Kidney (tissue), 14 donors: Measurements from ENCODE around the gene SPON1. TPM values are rescaled to one million over a fixed set of nuclear protein-coding genes. Genes with fewer than 3 reads are reported as not detected.

Experiments used
- DNase-seq, 5 donors: peaks; one replicate each; pipeline ENCODE4 v3.0.0-alpha.2; 2013 to 2020
- FAIRE-seq: peaks from 2 replicates; lab custom pipeline; 2012; peaks lifted over from hg19 to GRCh38; lab: Jason Lieb, UNC
- H3K27ac ChIP-seq, 2 donors: one replicate each; pipeline ENCODE4 v1.7.0; 2013; ENCODE audit warnings: low read depth in 2 of 2, low read length in 2 of 2, inconsistent platforms in 1 of 2
- H3K27me3 ChIP-seq: one replicate; pipeline ENCODE4 v1.7.1; 2013; ENCODE audit warnings: low read length, inconsistent platforms; ENCODE audit not compliant: control insufficient read depth, insufficient read depth
- H3K36me3 ChIP-seq, 3 donors: one replicate each; pipeline versions ENCODE4 v1.7.0 to v1.7.1; 2013; ENCODE audit warnings: low read length in 3 of 3, control low read depth in 1 of 3, inconsistent platforms in 1 of 3; ENCODE audit not compliant: insufficient read depth in 3 of 3, control insufficient read depth in 2 of 3
- H3K4me1 ChIP-seq, 3 donors: one replicate each; pipeline versions ENCODE4 v1.7.0 to v1.7.1; 2013; ENCODE audit warnings: low read length in 3 of 3, inconsistent platforms in 1 of 3, low read depth in 1 of 3; ENCODE audit not compliant: control insufficient read depth in 2 of 3, insufficient read depth in 2 of 3
- H3K4me3 ChIP-seq, 3 donors: one replicate each; pipeline versions ENCODE4 v1.7.0 to v1.8.1; 2013; ENCODE audit warnings: low read length in 3 of 3, control low read depth in 1 of 3, inconsistent platforms in 1 of 3
- H3K9ac ChIP-seq, 3 donors: one replicate each; pipeline versions ENCODE4 v1.7.0 to v1.7.1; 2013; ENCODE audit warnings: low read length in 3 of 3, control low read depth in 1 of 3, inconsistent platforms in 1 of 3
- H3K9me3 ChIP-seq, 3 donors: one replicate each; pipeline versions ENCODE4 v1.7.0 to v1.7.1; 2013; ENCODE audit warnings: low read length in 3 of 3, control low read depth in 1 of 3, inconsistent platforms in 1 of 3; ENCODE audit not compliant: control insufficient read depth in 2 of 3, insufficient read depth in 1 of 3
- intact Hi-C: fragments of 100-400 bp; cut with DNase I; formaldehyde crosslinking; loops from one replicate; pipeline ENCODE4 v1.11.1; 2022
- polyA plus RNA-seq: library from polyadenylated mRNA; stranded (reverse); fragments of 350-450 nt; fragmentation: Illumina TruSeq; extraction: RNeasy Lipid Tissue Mini Kit (QIAGEN cat#74804); gene quantifications from one replicate; pipeline ENCODE4 v1.2.3, GENCODE V29; 2014; ENCODE audit warnings: low read depth, low replicate concordance; ENCODE audit not compliant: insufficient read depth
- total RNA-seq: library from RNA; stranded (reverse); fragmentation: NEBNext Ultra II Directional; extraction: Animal tissue kit (Norgen Biotek cat#: 25700); gene quantifications from one replicate; pipeline ENCODE4 v1.2.1, GENCODE V29; 2021
- TF ChIP-seq, protein P1 (sequence below): IDR thresholded peaks from 3 replicates; pipeline ENCODE4 v1.5.1; 2012; ENCODE audit warnings: mild to moderate bottlenecking, moderate library complexity, borderline replicate concordance; ENCODE audit not compliant: insufficient read depth; ENCODE audit errors: extremely low read depth
- donor health status: control.
- donor health status: control.
- donor health status: control.
- donor health status: control.
- donor health status: control.
- donor health status: DM: yes; HTN: yes; CAD: no.
- donor health status: Normal renal cell carcinoma (clear cell type).

The SPON1 gene
- total and polyA plus RNA-seq, 2 donors from 2014 or later: 3.8 to 77.9 TPM

DNA sequence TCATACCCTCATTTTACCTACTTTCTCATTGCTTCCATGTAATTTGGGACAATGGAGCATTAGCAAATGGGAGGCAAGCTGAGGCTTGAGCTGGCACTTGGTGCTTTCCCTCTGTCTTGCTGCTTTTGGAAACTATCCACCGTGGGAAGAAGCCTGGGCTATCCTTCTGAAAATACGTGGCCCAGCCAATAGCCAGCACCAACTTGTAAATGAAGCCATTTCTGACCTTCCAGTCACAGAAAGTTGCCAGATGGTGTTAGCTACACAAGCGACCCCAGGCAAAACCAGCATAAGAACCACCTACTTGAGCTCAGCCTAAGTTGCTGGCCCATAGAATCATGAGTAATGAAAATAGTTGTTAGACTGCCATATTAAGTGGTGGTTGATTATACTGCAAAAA is 18.5 kb upstream of the SPON1 start:
- no peaks in the 10 kb centered on the region for H3K9me3 ChIP-seq
- no peak overlapping the region for H3K27ac ChIP-seq
- TF ChIP-seq, protein P1, sequence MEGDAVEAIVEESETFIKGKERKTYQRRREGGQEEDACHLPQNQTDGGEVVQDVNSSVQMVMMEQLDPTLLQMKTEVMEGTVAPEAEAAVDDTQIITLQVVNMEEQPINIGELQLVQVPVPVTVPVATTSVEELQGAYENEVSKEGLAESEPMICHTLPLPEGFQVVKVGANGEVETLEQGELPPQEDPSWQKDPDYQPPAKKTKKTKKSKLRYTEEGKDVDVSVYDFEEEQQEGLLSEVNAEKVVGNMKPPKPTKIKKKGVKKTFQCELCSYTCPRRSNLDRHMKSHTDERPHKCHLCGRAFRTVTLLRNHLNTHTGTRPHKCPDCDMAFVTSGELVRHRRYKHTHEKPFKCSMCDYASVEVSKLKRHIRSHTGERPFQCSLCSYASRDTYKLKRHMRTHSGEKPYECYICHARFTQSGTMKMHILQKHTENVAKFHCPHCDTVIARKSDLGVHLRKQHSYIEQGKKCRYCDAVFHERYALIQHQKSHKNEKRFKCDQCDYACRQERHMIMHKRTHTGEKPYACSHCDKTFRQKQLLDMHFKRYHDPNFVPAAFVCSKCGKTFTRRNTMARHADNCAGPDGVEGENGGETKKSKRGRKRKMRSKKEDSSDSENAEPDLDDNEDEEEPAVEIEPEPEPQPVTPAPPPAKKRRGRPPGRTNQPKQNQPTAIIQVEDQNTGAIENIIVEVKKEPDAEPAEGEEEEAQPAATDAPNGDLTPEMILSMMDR: no peak
- no peaks in the 10 kb centered on the region for H3K36me3 ChIP-seq
- H3K4me1 ChIP-seq: no peaks in the 10 kb centered on the region
- H3K27me3 ChIP-seq: no peaks in the 10 kb centered on the region
- intact Hi-C loops: no loop called here
- no peak overlapping the region for H3K9ac ChIP-seq
- no peak for DNase-seq
- no peak overlapping the region for H3K4me3 ChIP-seq
- no peak for FAIRE-seq

DNA sequence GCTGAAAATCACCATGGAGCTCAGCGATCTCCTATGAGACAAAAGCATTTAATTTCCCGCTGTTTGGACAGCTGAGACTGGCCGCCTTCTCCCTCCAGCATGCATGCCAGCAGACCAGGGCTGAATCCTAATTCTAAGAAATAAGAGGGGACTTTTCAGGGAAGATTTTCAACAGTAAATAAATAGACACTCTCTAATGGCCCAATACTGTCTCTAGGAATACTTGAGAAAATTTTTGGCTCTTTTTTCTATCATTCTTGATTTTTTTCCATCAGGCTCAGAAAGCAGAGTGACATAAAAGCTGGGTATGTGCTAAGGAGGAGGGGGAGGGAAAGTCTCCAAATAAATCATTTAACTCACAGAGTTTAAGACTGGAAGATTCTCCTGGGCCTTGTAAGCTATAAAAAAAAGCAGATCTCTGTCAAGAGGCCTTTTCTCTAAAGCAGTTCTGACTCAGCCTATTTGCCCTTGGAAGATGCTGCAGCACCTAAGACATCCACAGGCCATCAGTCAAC is 17.6 kb upstream of the SPON1 start:
- FAIRE-seq (no peak), DNase-seq (peak in 1 of 5 donors; percentile 39)
- Histone ChIP-seq H3K4me3 (no peak overlapping the region), H3K36me3 (no peaks in the 10 kb centered on the region), H3K9ac (no peak overlapping the region), H3K27ac (no peak overlapping the region), H3K9me3 (no peaks in the 10 kb centered on the region), H3K4me1 (no peaks in the 10 kb centered on the region), H3K27me3 (no peaks in the 10 kb centered on the region)
- TF ChIP-seq, protein P1: no peak
- intact Hi-C loops: no loop called here

DNA sequence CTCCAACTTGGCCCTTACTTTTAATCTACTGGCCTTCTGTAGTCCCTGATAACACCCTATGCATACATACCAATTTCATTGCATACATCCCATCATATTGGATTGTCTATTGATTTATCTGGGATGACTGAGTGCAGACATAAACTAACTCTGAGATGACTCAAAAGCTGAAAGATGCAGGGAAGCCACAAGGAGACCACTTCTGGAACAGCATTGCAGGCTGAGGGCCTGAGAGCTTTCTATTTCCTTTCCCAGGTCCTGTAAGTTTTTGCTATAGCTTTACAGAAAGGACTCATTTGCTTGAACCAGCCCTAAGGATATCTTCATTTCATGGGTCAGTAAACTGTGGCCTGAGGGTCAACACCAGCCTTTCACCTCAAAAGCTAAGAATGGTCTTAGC is 15.1 kb upstream of the SPON1 start:
- Histone ChIP-seq H3K27ac (no peak overlapping the region), H3K4me1 (no peaks in the 10 kb centered on the region), H3K4me3 (no peak overlapping the region), H3K9ac (no peak overlapping the region), H3K36me3 (no peaks in the 10 kb centered on the region), H3K27me3 (no peaks in the 10 kb centered on the region), H3K9me3 (no peaks in the 10 kb centered on the region)
- FAIRE-seq: no peak
- TF ChIP-seq, protein P1: no peak
- intact Hi-C loops: no loop called here
- no peak for DNase-seq

DNA sequence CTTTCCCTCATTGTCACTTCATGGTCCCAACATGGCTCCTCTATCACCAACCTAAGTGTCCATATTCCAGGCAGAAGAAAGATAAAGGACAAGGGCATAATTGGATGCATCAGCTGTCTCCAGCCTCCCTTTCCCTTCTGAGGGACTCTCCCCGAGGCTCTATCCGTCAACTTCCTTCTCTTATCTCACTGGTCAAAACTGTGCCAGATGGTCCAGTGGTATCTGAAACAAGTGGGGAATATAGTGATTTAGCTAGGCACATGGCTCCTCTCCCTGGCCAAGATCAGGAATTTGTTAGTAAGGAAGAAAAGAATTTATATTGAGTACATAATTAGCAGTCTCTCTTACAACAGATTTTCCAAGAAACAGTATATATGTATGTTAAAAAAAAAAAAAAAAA is 12.6 kb upstream of the SPON1 start:
- H3K27me3 ChIP-seq: no peaks in the 10 kb centered on the region
- no peak overlapping the region for H3K4me3 ChIP-seq
- FAIRE-seq: no peak
- TF ChIP-seq, protein P1: no peak
- no peaks in the 10 kb centered on the region for H3K9me3 ChIP-seq
- no peaks in the 10 kb centered on the region for H3K4me1 ChIP-seq
- H3K36me3 ChIP-seq: no peaks in the 10 kb centered on the region
- H3K9ac ChIP-seq: no peak overlapping the region
- no peak for DNase-seq
- intact Hi-C loops: no loop called here
- no peak overlapping the region for H3K27ac ChIP-seq
